Thyroid gland (tissue), 4 donors: ENCODE data around the gene LIG3.
"Not testable (repeated sequence)": the region's sequence is repeated elsewhere in the genome, so short reads cannot be mapped to it uniquely, and the experiment has no call there.

Source experiments
- CTCF ChIP-seq, 6 experiments: fragments of 200-600 bp in 3 of 6; fragments of 450-650 bp in 3 of 6; sonication (generic) in 3 of 6; IDR thresholded peaks; one replicate each; pipeline ENCODE4 v1.5.1; 2016 to 2019; ENCODE audit warnings: antibody characterized with exemption in 6 of 6, mild to moderate bottlenecking in 2 of 6, inconsistent platforms in 1 of 6, moderate library complexity in 1 of 6
- POLR2A ChIP-seq, 2 donors: fragments of 450-650 bp; IDR thresholded peaks; one replicate each; pipeline ENCODE4 v1.6.1; 2017; ENCODE audit warnings: antibody characterized with exemption in 2 of 2, mild to moderate bottlenecking in 2 of 2, moderate library complexity in 1 of 2

- TF ChIP-seq CTCF, POLR2A (IDR thresholded peaks at IDR 0.05): not testable (repeated sequence)
Observed at GRCh38 chr17:35045458-35045979, 65.2 kb downstream of the LIG3 start.
